Measurements from ENCODE around the gene BBX. TPM values are rescaled to one million over a fixed set of nuclear protein-coding genes. Genes with fewer than 3 reads are reported as not detected.
A peak's percentile ranks its signal among the peaks of the same experiment; 100 is the strongest.

The BBX gene
- total RNA-seq, 1 experiment from 2014 or later: 66.8 TPM

- intact Hi-C loops (cut with micrococcal nuclease): no loop called here
- CTCF ChIA-PET: no interaction called here
These were observed 306.4 kb downstream of the BBX start for GRCh38 chr3:107829185-107829584.

GRCh38 chr3:107831590-107831989, 308.8 kb downstream of the BBX start:
- Histone ChIP-seq H3K4me2 (ENCODE audit: low read length) (no peak overlapping the region), H3K9me2 (replicated peaks; ENCODE audit: low read length) (no peaks in the 10 kb centered on the region), H3K27me3 (ENCODE audit: low read length) (no peaks in the 10 kb centered on the region), H3K9me3 (ENCODE audit: low read length) (no peaks in the 10 kb centered on the region), H3K4me1 (ENCODE audit: insufficient read depth, low read length) (no peaks in the 10 kb centered on the region), H3K9ac (ENCODE audit: low read length) (no peak overlapping the region), H3K27ac (ENCODE audit: low read length) (no peak overlapping the region), H3K36me3 (ENCODE audit: low read depth, low read length) (no peaks in the 10 kb centered on the region), H3K4me3 (ENCODE audit: low read length) (no peak overlapping the region), H2AFZ (ENCODE audit: low read length) (no peak overlapping the region), H4K20me1 (ENCODE audit: low read length) (no peaks in the 10 kb centered on the region), H3K79me2 (ENCODE audit: low read length) (no peaks in the 10 kb centered on the region), H3F3A (ENCODE audit: low read length, unreplicated experiment) (no peaks in the 10 kb centered on the region)
- ATAC-seq (no peak), DNase-seq (no peak)
- ChIA-PET CTCF (no interaction called here), POLR2A (ENCODE audit: unreplicated experiment) (no interaction called here)
- BruUV-seq (replicated peaks): no TSS peak
- TF ChIP-seq CTCF (conservative IDR thresholded peaks at IDR 0.05; ENCODE audit: low read depth, low read length) (no peak), EZH2phosphoT487 (IDR thresholded peaks at IDR 0.05; ENCODE audit: borderline replicate concordance, low read length) (no peak), EZH2 (IDR thresholded peaks at IDR 0.05; ENCODE audit: low read length, unreplicated experiment) (no peak)
- intact Hi-C loops (cut with micrococcal nuclease): no loop called here

More at GRCh38 chr3:107829185-107829584, 306.4 kb downstream of the BBX start:
- DNase-seq (no peak), ATAC-seq (no peak)
- Histone ChIP-seq H3K9ac (ENCODE audit: low read length) (no peak overlapping the region), H3K4me2 (ENCODE audit: low read length) (no peak overlapping the region), H3K9me3 (ENCODE audit: low read length) (no peaks in the 10 kb centered on the region), H3K4me3 (ENCODE audit: low read length) (no peak overlapping the region), H3K27me3 (ENCODE audit: low read length) (no peaks in the 10 kb centered on the region), H3K36me3 (ENCODE audit: low read depth, low read length) (no peaks in the 10 kb centered on the region), H3K9me2 (replicated peaks; ENCODE audit: low read length) (no peaks in the 10 kb centered on the region), H2AFZ (ENCODE audit: low read length) (peak overlapping the region; percentile 46; the same call in 1 of the 2 replicates), H3K4me1 (ENCODE audit: insufficient read depth, low read length) (no peaks in the 10 kb centered on the region), H3K79me2 (ENCODE audit: low read length) (no peaks in the 10 kb centered on the region), H4K20me1 (ENCODE audit: low read length) (no peaks in the 10 kb centered on the region), H3K27ac (ENCODE audit: low read length) (no peak overlapping the region), H3F3A (ENCODE audit: low read length, unreplicated experiment) (no peaks in the 10 kb centered on the region)
- TF ChIP-seq EZH2phosphoT487 (IDR thresholded peaks at IDR 0.05; ENCODE audit: borderline replicate concordance, low read length) (no peak), EZH2 (IDR thresholded peaks at IDR 0.05; ENCODE audit: low read length, unreplicated experiment) (no peak), CTCF (conservative IDR thresholded peaks at IDR 0.05; ENCODE audit: low read depth, low read length) (no peak)
- POLR2A ChIA-PET (ENCODE audit: unreplicated experiment): no interaction called here
- BruUV-seq (replicated peaks): no TSS peak

- Histone ChIP-seq H2AFZ (ENCODE audit: low read length) (no peak overlapping the region), H3K79me2 (ENCODE audit: low read length) (no peaks in the 10 kb centered on the region), H3K4me1 (ENCODE audit: insufficient read depth, low read length) (no peaks in the 10 kb centered on the region), H4K20me1 (ENCODE audit: low read length) (no peaks in the 10 kb centered on the region), H3K4me3 (ENCODE audit: low read length) (no peak overlapping the region), H3K36me3 (ENCODE audit: low read depth, low read length) (no peaks in the 10 kb centered on the region), H3K9me3 (ENCODE audit: low read length) (no peaks in the 10 kb centered on the region), H3K27ac (ENCODE audit: low read length) (no peak overlapping the region), H3K9me2 (replicated peaks; ENCODE audit: low read length) (no peaks in the 10 kb centered on the region), H3K9ac (ENCODE audit: low read length) (no peak overlapping the region), H3K4me2 (ENCODE audit: low read length) (no peak overlapping the region), H3F3A (ENCODE audit: low read length, unreplicated experiment) (no peaks in the 10 kb centered on the region), H3K27me3 (ENCODE audit: low read length) (no peaks in the 10 kb centered on the region)
- ChIA-PET POLR2A (ENCODE audit: unreplicated experiment) (no interaction called here), CTCF (no interaction called here)
- no peak for DNase-seq
- intact Hi-C loops (cut with micrococcal nuclease): no loop called here
- no peak for TF ChIP-seq CTCF (conservative IDR thresholded peaks at IDR 0.05; ENCODE audit: low read depth, low read length)
- TF ChIP-seq EZH2 (IDR thresholded peaks at IDR 0.05; ENCODE audit: low read length, unreplicated experiment): no peak
- no peak for TF ChIP-seq EZH2phosphoT487 (IDR thresholded peaks at IDR 0.05; ENCODE audit: borderline replicate concordance, low read length)
- no TSS peak for BruUV-seq (replicated peaks)
- ATAC-seq: no peak
These were observed 310.3 kb downstream of the BBX start for GRCh38 chr3:107833043-107833442.
